ENCODE results near the gene MINDY4.

MINDY4 gene

DNA sequence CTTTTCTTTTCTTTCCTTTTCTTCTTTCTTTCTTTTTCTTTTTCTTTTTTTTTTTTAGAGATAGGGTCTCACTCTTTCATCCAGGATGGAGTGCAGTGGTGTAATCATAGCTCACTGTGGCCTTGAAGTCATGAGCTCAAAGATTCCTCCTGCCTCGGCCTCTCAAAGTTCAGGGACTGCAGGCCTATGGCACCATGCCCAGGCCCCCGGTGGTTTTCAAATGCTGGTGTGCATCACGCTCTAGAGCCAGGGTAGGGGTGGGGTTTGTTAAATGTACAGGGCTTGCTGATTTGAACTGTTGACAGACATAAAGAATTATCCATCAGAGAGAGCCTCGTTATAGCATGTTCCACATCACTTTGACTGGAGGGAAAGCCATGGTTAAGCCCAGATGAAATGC is 5.8 kb downstream of the MINDY4 start:
- DNase-seq, result no peak

DNA sequence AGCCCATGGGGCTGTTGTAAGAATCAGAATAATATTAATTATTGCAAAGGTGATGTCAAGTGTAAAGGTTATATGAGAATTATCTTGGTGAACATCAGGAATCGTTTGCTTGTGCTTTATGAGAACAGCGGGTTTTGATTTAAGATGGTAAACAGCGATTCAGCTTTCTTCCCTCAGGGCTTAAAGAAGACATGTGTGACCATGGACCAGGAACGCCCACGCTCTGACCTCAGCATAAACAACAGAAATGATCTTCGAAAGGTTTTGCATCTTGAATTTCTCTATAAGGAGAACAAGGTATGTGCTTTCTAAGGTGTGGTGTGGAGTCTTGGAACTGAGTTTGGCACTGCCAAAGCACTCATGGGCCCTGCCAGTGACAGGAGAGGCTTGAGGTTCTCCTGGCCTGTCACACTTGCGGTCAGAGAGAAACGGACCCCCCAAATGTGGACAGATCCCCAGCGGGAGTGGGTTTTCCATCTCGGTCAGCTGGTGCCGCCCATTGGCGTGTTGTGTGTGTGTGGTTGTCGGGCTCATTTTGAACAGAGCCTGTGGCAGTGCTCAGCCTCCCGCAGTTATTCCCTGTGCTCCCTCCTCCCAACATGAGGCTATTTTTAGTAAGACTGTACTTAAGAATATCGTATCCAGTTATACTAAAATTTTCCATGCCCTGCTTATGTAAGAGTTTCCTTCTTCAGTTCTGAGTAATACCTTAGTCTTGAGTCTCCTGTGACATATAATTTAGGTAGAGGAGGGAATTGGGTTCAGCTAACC is 7.2 kb downstream of the MINDY4 start:
- DNase-seq, result no peak

DNA sequence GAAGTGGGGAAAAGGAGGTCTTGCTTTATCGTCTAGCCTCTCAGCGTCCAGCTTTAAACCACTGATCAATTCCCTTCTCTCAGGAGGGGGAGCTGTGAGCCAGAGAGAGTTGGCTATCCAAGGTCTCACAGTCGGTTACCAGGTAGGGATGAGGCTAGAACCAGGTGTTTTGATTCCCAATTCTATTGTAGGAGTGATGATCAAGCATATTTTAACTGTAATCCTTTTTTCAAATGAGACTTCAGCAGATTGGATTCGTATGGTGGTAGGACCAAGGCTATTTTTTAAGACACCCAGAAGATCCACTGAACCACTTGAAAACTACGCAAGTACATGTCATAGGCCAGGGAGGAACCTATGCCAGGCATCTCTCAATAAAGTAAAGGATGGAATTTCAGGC is 8.4 kb downstream of the MINDY4 start:
- DNase-seq, result no peak

DNA sequence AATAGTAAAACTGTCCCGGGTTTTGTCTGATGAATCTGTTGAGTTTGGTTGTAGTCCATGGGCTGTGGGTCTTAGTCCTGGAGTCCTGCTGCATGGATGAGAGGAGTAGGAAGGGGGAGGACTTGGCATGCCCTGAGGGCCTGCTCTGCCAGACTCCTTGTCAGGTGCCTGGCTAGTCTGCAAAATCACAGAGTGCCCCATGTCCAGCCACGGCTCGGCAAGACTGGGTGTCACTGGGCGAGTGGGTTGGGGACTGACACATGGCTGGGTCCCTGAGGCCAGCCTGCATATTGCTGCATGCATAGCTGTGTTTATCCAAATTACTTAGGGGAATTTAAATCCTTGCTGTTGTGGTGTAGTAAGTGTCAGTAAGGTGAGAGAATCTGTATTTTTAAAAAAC is 9.7 kb downstream of the MINDY4 start:
- DNase-seq, result no peak

DNA sequence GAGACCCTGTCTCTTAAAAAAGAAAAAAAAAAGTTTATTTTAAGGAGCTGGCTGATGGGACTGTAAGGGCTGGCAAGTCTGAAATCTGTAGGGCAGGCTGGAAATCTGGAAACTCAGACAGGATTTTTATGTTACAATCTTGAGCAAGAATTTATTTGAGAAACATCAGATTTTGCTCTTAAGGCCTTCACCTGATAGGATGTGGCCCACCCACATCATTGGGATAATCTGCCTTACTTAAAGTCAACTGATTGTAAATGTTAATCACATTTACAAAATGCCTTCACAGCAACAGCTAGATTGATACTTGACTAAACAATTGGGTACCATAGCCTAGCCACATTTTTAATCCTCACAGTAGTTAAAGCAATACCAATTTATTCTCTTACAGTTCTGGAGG is 11.5 kb downstream of the MINDY4 start:
- no peak for DNase-seq

- DNase-seq, result no peak
Measured at GRCh38 chr7:30785786-30786185, 14.6 kb downstream of the MINDY4 start.

DNA sequence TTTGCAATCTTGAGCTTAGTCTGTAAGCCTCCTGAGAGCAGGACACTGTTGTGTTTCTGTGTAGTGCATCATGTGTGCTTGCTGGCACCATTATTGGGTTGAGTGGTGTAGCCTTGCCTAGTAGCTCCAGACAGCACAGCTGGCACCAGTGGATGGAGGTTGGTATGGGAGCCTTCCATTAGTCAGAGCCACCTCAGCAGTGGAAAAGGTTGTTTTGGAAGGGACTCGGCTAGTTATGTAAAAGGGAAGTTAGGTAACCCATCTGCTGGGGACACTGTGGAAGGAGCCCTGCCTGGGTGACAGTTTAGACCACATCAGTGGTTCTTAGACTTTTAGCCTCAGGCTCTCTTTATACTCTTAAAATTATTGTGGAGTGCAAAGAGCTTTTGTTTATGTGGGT is 16.3 kb downstream of the MINDY4 start:
- DNase-seq, result no peak

GRCh38 chr7:30788640-30789333 is 17.6 kb downstream of the MINDY4 start:
- no peak for DNase-seq

GRCh38 chr7:30789334-30789711 is 18.1 kb downstream of the MINDY4 start:
- DNase-seq, result no peak

- DNase-seq, result no peak
Measured at GRCh38 chr7:30790356-30790755, 19.1 kb downstream of the MINDY4 start.

GRCh38 chr7:30791114-30791513 is 19.9 kb downstream of the MINDY4 start:
- DNase-seq, result no peak

- no peak for DNase-seq
Measured at GRCh38 chr7:30795161-30795948, 24.1 kb downstream of the MINDY4 start.

- no peak for DNase-seq
Measured at GRCh38 chr7:30796105-30796869, 25.1 kb downstream of the MINDY4 start.

DNA sequence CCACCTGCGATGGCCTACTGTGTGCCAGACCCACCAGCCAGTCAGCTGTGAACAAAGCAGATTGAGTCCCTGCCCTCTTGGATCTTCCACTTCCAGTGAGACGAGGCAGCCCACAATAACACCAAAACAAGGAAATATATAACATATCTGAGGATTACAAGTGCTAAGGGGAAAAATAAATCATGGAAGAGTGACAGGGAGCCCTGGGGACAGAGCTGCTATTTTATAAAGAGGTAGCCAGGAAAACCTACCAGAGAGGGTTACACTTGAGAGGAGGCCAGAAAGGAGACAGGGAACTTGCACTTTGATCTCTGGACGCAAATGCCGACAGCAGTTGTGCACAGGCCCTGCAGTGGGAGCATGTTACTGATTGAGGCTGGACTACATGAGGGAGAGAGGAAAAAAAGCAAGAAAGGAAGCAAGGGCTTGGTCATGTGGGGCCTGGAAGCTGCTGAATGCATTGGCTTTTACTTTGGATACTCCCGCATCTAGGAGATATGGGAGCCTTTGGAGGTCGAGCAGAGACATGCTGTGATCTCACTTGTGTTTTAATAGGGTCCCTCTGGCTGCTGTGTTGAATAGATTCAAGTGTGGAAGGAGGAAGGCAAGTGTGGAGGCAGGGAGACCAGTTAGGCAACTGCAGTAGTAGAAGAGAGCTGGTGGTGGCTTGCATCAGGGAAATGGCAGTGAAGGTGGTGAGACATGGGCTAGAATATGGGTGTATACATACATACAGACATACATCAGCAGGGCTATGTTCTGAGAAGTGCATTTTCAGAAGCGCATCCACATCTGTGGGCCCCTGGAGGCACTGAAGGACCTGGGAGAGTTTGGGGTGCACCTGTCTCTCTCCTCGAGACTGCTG is 26.2 kb downstream of the MINDY4 start:
- no peak for DNase-seq

DNA sequence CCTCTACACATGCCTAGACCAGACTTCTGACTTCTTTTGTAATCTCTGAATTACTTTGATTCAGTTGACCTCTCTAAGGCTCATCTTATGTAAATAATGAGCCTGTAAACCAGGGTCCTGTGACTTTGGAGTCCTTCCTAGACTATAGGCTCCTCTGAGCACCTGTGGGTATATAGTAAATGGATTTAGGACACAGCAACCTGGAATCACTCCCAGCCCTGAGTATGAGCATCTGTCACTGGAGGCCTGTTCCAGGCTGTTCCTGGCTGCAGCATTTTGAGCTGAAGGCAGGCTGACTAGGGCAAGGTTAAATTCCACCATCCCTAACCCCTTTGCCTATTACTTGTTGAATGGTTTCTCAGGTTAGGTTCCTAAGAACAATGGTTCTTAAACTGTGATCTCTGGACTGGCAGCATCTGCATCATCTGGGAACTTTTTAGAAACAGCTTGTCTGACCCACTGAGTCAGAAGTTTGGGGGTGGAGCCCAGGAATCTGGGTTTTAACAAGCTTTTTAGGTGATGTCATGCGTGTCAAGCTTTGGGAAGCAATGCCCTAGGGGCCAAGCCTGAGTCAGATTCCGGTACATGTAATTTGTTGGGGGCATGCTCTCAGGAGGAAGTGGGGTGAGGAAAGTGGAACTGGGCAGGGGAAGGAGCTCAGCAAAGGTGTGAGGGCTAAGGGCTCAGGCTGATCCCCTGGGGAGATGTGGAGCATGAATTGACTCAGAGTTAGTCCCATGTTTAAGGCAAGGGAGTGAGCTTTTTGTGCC is 28.2 kb downstream of the MINDY4 start:
- peak; percentile 19 for DNase-seq

DNA sequence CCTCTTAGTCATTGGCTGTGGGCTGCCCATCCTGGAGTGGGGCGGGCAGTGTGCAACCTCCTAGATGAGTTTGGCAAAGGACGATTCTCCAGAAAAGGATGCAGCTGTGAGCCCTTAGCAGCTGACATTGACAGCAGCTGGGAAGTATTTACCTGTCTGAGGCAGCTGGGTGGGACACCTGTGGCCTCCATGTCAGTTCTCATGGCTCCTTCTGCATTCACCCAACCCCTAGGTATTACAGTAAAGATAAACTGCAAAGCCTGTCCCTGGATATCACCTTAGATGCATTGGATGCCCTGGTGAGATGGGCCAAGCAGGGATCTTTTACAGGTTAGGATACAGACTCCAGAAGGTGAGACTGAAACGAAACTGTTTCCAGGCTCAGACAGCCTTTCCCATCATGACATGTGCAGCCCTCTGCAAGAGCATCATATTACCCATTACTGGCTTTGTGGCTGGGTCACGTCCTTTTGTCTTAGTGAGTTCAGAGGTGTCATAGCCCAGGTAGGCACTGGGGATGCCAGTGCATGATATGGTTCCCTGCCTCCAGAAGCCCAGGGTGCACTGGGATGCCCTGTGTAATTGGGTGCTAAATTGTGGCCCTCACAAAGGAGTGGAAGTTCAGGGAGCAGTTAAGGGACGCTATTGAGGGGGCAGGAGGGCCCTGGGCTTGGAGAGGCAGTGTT is 28.9 kb downstream of the MINDY4 start:
- no peak for DNase-seq

DNA sequence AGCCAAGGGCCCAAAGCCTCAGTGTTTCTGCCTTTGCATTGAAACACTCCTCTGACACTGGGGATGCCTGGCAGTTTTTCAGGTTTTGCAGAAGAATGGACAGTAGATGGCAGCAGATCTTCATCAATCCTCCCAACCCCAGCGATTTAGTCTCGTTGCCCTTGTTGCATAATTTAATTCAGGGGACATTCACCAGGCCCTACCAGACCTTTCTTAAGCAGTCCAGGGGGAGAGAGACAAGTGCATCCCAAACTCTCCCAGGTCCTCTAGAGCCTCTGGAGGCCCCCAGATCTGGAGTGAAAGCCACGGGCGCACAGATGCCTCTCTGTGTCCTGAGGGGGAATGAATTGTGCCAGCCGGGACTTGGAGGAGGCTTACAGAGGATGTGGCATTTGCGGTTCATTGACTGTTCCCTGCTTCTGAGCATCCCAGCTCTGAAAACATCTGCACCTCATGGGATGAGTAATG is 29.6 kb downstream of the MINDY4 start:
- peak; percentile 92 for DNase-seq

DNA sequence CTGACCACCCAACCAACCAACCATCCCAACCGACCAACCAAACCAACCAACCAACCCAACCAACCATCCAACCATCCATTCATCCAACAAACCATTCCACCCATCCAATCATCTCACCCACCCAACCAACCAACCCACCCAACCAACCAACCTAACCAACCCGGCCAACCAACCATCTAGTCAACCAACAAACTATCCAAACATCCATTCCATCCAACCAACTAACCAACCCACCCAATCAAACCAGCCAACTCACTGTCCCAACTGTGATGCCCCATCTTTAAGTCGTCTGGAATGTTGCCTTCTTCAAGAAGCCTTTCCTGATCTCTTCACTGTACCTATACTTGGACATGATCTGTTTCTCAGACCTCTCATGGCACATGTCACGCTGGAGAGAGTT is 31.6 kb downstream of the MINDY4 start:
- no peak for DNase-seq

DNA sequence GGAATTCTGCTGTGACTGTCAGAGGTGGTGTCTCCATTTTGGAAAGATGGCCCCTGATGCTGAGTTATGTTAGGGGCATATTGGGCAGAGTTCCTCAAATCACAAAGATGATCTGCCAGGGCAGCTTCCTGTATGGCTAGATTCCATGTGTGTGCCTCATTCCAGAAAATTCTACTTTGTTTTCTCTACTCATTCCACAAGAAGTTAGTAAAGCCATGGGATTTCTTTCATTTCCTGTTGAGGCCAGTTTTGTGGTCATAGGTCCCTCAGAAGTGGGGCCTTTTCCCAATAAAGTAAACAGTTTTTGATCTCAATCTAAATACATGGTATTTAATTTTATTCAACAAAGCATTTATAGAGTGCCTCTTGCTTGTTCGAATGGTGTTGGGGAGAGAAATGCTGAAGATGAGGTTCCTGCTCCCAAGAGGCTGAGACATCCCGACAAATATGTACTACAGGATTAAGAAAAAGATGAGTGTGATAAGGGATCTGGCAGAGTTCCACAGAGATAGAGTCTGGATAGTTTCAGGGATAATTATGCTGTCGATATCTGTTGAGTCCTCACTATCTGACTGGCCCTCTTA is 33.0 kb downstream of the MINDY4 start:
- DNase-seq, result peak; percentile 46

GRCh38 chr7:30805081-30805691 is 34.0 kb downstream of the MINDY4 start:
- no peak for DNase-seq

All from eye (tissue), 1 donor.